ENCODE data around the gene TPK1. TPM values are rescaled to one million over a fixed set of nuclear protein-coding genes. Genes with fewer than 3 reads are reported as not detected.

TPK1 gene
- total and polyA plus RNA-seq, 2 of the 8 experiments (the other 6 are each of a cell fraction or from before 2014, with no cell fraction given), result 1.9 to 2.7 TPM

DNA sequence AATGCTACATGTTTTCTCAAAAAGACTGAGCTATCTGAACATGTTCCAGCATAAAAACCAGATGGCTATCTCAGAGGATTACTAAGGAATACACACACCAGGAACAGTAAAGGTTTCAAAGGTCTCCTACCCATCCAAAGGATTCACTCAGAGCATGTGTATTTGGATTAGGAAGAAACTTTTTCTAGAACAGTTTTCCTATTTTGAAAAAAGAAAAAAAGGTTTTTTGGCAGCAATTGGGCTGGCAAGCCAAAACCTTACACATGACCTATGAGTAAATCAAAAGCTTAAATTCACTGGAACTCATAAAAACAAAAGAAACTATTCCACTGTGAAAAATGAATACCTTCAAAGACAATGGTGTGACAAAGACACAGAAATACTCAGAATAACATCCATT is 9.6 kb downstream of the TPK1 start:
- Histone ChIP-seq H3K4ac (replicated peaks; ENCODE audit: insufficient read length, low read depth, low read length) (no peak overlapping the region), H2BK20ac (ENCODE audit: low read length) (no peak overlapping the region), H3K27ac (ENCODE audit: low read depth, low read length) (no peak overlapping the region), H3K23ac (ENCODE audit: insufficient read length) (no peak overlapping the region), H3K4me1 (replicated peaks in 1 of 4; ENCODE audit: control insufficient read depth in 3 of 4, insufficient read depth in 4 of 4, low read length in 3 of 4) (peaks cover 0 to 3% (median under 1%) of the 10 kb centered on the region in 4 experiments; a peak in 2 of 7 replicates), H3K9me3 (ENCODE audit: insufficient read depth in 2 of 2, low read depth in 1 of 2, low read length in 1 of 2) (no peaks in the 10 kb centered on the region), H3K79me1 (ENCODE audit: low read depth, low read length) (no peaks in the 10 kb centered on the region), H2BK5ac (ENCODE audit: low read depth, low read length) (no peak overlapping the region), H3K9ac (replicated peaks in 1 of 4; ENCODE audit: extremely low read depth in 1 of 4, low read depth in 3 of 4, low read length in 3 of 4) (no peak overlapping the region), H4K8ac (ENCODE audit: extremely low read depth, insufficient read depth, low read length) (no peak overlapping the region), H3K36me3 (ENCODE audit: control insufficient read depth in 2 of 4, insufficient read depth in 4 of 4, low read length in 3 of 4) (no peaks in the 10 kb centered on the region), H3K79me2 (ENCODE audit: control insufficient read depth in 1 of 2, insufficient read depth in 2 of 2, low read length in 2 of 2) (no peaks in the 10 kb centered on the region), H3K18ac (ENCODE audit: extremely low read depth, low read length) (no peak overlapping the region), H4K91ac (replicated peaks; ENCODE audit: insufficient read length, low read length) (no peak overlapping the region), H3K27me3 (replicated peaks in 1 of 4; ENCODE audit: control insufficient read depth in 3 of 4, extremely low read depth in 1 of 4, insufficient read depth in 3 of 4, low read length in 3 of 4) (no peaks in the 10 kb centered on the region), H3K14ac (ENCODE audit: insufficient read length) (no peak overlapping the region), H4K5ac (ENCODE audit: insufficient read length, low read depth, low read length) (no peak overlapping the region), H2BK12ac (ENCODE audit: low read depth, low read length) (no peak overlapping the region), H3K23me2 (ENCODE audit: low read depth, low read length) (no peaks in the 10 kb centered on the region), H3K56ac (replicated peaks; ENCODE audit: insufficient read length, low read depth, low read length) (no peak overlapping the region), H4K20me1 (replicated peaks in 1 of 2; ENCODE audit: control insufficient read depth in 1 of 2, insufficient read depth in 2 of 2, low read length in 2 of 2) (no peaks in the 10 kb centered on the region), H2BK15ac (ENCODE audit: low read length) (no peak overlapping the region), H3K4me2 (ENCODE audit: insufficient read depth in 1 of 2, low read depth in 2 of 2, low read length in 2 of 2) (no peak overlapping the region), H2AFZ (ENCODE audit: low read length) (no peak overlapping the region), H2AK5ac (ENCODE audit: low read depth, low read length) (no peak overlapping the region), H3K4me3 (ENCODE audit: extremely low read depth in 1 of 4, insufficient read depth in 2 of 4, low read depth in 3 of 4, low read length in 4 of 4) (no peak overlapping the region), H2BK120ac (replicated peaks; ENCODE audit: low read depth, low read length) (no peak overlapping the region)
- no peak for TF ChIP-seq CTCF (IDR thresholded peaks at IDR 0.05; ENCODE audit: control extremely low read depth in 1 of 3, insufficient read depth in 1 of 3, low read depth in 1 of 3, low read length in 3 of 3)
- no peak for TF ChIP-seq BCL11A (IDR thresholded peaks at IDR 0.05; ENCODE audit: low read depth in 2 of 2, low read length in 2 of 2)
- TF ChIP-seq BRCA1 (IDR thresholded peaks at IDR 0.05; ENCODE audit: low read depth, low read length), result no peak
- no peak for TF ChIP-seq TBP (IDR thresholded peaks at IDR 0.05; ENCODE audit: low read depth, low read length)
- no peak for TF ChIP-seq SIX5 (IDR thresholded peaks at IDR 0.05; ENCODE audit: low read depth, low read length)
- TF ChIP-seq YY1 (IDR thresholded peaks at IDR 0.05; ENCODE audit: low read depth, low read length), result no peak
- no peak for TF ChIP-seq CBX5 (IDR thresholded peaks at IDR 0.05; ENCODE audit: low read depth, low read length)
- no peak for TF ChIP-seq ATF2 (IDR thresholded peaks at IDR 0.05; ENCODE audit: low read length)
- TF ChIP-seq EP300 (IDR thresholded peaks at IDR 0.05; ENCODE audit: borderline replicate concordance in 1 of 2, low read depth in 2 of 2, low read length in 2 of 2), result no peak
- TF ChIP-seq RFX5 (IDR thresholded peaks at IDR 0.05; ENCODE audit: borderline replicate concordance, low read depth, low read length), result no peak
- TF ChIP-seq CTBP2 (IDR thresholded peaks at IDR 0.05; ENCODE audit: borderline replicate concordance, insufficient read depth, insufficient read length, low read length), result no peak
- CTCF ChIA-PET (ENCODE audit: partially characterized antibody), result interaction anchor here (0.7 to 1.0 kb wide), 2 partner anchors 13 to 40 kb away, joined by 3 read pairs; no protein-coding TSS in a partner anchor
- FAIRE-seq, result no peak
- DNase-seq (ENCODE audit: low read depth in 1 of 2, low spot score in 2 of 2), result no peak
- POLR2A ChIA-PET (ENCODE audit: partially characterized antibody), result no interaction called here

Data from H1 (cell line).